GM12891 (cell line): Measurements from ENCODE around the gene GTPBP3.

Source experiments
- POLR2A ChIP-seq: IDR thresholded peaks from 2 replicates; pipeline ENCODE4 v1.6.1; 2011; ENCODE audit warnings: low read depth, low read length, control low read depth
- POLR2AphosphoS5 ChIP-seq: IDR thresholded peaks from 2 replicates; pipeline ENCODE4 v1.6.1; 2011; ENCODE audit warnings: low read depth, low read length, control low read depth
- TAF1 ChIP-seq: IDR thresholded peaks from 2 replicates; pipeline ENCODE4 v1.6.1; 2011; ENCODE audit warnings: low read depth, low read length, control low read depth

- TF ChIP-seq POLR2A, result no peak
- TF ChIP-seq POLR2AphosphoS5, result no peak
- no peak for TF ChIP-seq TAF1
Observed at GRCh38 chr19:17309965-17310461, 27.3 kb upstream of the GTPBP3 start.
